Measurements from ENCODE around the gene MSH3.

MSH3 gene

GRCh38 chr5:80667384-80667783, 12.9 kb downstream of the MSH3 start:
- no peak for DNase-seq (ENCODE audit: low read depth)
- TF ChIP-seq, protein P1, sequence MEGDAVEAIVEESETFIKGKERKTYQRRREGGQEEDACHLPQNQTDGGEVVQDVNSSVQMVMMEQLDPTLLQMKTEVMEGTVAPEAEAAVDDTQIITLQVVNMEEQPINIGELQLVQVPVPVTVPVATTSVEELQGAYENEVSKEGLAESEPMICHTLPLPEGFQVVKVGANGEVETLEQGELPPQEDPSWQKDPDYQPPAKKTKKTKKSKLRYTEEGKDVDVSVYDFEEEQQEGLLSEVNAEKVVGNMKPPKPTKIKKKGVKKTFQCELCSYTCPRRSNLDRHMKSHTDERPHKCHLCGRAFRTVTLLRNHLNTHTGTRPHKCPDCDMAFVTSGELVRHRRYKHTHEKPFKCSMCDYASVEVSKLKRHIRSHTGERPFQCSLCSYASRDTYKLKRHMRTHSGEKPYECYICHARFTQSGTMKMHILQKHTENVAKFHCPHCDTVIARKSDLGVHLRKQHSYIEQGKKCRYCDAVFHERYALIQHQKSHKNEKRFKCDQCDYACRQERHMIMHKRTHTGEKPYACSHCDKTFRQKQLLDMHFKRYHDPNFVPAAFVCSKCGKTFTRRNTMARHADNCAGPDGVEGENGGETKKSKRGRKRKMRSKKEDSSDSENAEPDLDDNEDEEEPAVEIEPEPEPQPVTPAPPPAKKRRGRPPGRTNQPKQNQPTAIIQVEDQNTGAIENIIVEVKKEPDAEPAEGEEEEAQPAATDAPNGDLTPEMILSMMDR (conservative IDR thresholded peaks at IDR 0.05; ENCODE audit: low read depth, low read length) = no peak
- no peak overlapping the region for H3K4me3 ChIP-seq (ENCODE audit: low read depth, low read length)

DNA sequence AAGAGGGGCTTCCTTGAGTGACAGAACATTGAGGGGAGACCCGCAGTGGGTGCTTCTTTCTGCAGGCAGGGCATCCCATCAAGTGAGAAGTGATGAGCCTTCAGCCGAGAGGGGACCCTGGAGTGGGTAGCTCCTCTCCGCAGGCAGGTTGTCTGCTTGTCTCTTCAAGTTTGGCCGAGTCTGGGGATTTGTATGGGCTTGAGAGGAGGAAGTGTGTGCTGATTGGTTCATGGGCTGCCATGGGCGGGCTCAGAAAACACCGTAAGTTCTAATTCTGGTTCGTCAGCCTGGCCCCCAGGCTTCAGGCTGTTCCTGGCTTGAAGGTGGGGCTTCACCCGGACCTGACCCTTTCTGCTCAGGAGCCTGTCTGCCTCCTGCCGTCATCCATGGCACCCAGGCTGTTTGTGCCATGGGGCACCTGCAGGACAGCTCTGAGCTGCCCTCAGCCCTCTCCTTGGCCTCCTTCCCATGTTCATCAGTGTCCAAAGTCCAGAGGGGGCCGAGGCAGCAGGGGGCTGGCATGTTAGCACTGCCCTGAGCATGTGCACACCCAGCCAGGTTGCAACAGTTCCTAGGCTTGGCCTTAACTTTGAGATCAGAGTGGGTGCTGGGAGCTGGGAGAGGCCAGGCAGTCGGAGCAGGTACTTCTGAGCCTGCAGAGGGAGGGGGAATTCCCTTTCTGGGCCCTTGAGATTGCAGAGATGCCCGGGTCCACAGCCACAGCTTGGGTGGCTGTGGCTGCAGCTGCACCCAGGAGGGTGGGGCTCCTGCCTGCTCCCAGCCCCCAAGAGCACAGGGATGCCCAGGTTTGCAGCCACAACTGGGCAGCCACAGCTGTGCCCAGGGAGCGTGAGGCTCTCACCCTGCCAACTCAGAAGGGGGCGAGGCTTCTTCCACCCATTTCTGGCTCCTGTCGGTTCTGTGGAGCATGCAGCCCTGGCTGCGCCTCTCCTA, 13.8 kb downstream of the MSH3 start:
- H3K4me3 ChIP-seq (ENCODE audit: low read depth, low read length) = no peak overlapping the region
- TF ChIP-seq, protein P1 (conservative IDR thresholded peaks at IDR 0.05; ENCODE audit: low read depth, low read length) = no peak

DNA sequence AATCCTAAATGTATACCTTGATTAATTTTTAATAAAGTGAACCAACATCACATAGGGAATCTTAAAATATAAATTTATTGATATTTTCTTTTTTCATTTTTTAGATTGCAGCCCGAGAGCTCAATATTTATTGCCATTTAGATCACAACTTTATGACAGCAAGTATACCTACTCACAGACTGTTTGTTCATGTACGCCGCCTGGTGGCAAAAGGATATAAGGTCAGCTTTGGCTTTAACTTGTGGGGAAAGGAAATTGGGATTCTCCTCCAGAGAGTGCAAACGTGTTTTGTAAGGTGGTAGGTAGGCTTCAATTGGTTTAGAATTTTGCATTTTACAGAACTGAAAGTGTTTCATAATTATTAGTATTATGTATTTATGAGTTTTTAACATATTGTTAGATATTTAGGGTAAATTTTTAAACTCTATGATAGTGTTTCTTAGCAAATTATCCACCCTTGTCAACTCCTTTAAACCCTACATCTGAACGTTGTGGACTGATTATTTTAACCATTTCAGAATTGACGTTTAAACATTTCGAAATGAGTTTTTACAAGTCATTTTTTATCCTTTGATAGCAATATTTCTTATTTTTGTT, 17.8 kb downstream of the MSH3 start:
- DNase-seq (ENCODE audit: low read depth) = peak; percentile 87
- no peak overlapping the region for H3K4me3 ChIP-seq (ENCODE audit: low read depth, low read length)
- TF ChIP-seq, protein P1 (conservative IDR thresholded peaks at IDR 0.05; ENCODE audit: low read depth, low read length) = peak; percentile 85

More for the DNA sequence above, 13.8 kb downstream of the MSH3 start:
- no peak for DNase-seq (ENCODE audit: low read depth)

- TF ChIP-seq, protein P1 (conservative IDR thresholded peaks at IDR 0.05; ENCODE audit: low read depth, low read length) = no peak
- H3K4me3 ChIP-seq (ENCODE audit: low read depth, low read length) = no peak overlapping the region
- no peak for DNase-seq (ENCODE audit: low read depth)
Measured at GRCh38 chr5:80676706-80677105, 22.3 kb downstream of the MSH3 start.

- TF ChIP-seq, protein P1 (conservative IDR thresholded peaks at IDR 0.05; ENCODE audit: low read depth, low read length) = peak; percentile 50
- no peak overlapping the region for H3K4me3 ChIP-seq (ENCODE audit: low read depth, low read length)
- DNase-seq (ENCODE audit: low read depth) = peak; percentile 45
Measured at GRCh38 chr5:80686757-80687156, 32.3 kb downstream of the MSH3 start.

GRCh38 chr5:80688648-80689420, 34.4 kb downstream of the MSH3 start:
- H3K4me3 ChIP-seq (ENCODE audit: low read depth, low read length) = no peak overlapping the region
- TF ChIP-seq, protein P1 (conservative IDR thresholded peaks at IDR 0.05; ENCODE audit: low read depth, low read length) = no peak
- no peak for DNase-seq (ENCODE audit: low read depth)

All from choroid plexus epithelial cell (primary cell).